ENCODE results near the gene HOXB9. TPM values are rescaled to one million over a fixed set of nuclear protein-coding genes. Genes with fewer than 3 reads are reported as not detected.

Gene HOXB9
- total and polyA plus RNA-seq, 9 of the 15 experiments (the other 6 are each of a cell fraction or from before 2014, with no cell fraction given): 3.1 to 196 (median 77.6) TPM

GRCh38 chr17:48624544-48625494, 1.3 kb downstream of the HOXB9 start (continued):
- no peak for TF ChIP-seq IRF9 (tag; IDR thresholded peaks at IDR 0.05)
- no peak; the same call in 1 of the 2 replicates for TF ChIP-seq POLR2H (tag; IDR thresholded peaks at IDR 0.05; ENCODE audit: low read depth)
- TF ChIP-seq ZMIZ1 (IDR thresholded peaks at IDR 0.05; ENCODE audit: low read depth in 2 of 2, low read length in 2 of 2): no peak
- no peak for TF ChIP-seq SREBF1 (IDR thresholded peaks at IDR 0.05; ENCODE audit: borderline replicate concordance, low read depth, low read length)
- TF ChIP-seq PTBP1 (IDR thresholded peaks at IDR 0.05; ENCODE audit: low read depth, low read length): no peak
- TF ChIP-seq SUPT5H (IDR thresholded peaks at IDR 0.05): peak; percentile 4; the same call in 1 of the 2 replicates
- TF ChIP-seq YBX1 (IDR thresholded peaks at IDR 0.05): no peak
- no peak for TF ChIP-seq NKRF (IDR thresholded peaks at IDR 0.05; ENCODE audit: borderline replicate concordance)
- no peak for TF ChIP-seq TFAP4 (CRISPR knock-in tag; IDR thresholded peaks at IDR 0.05; ENCODE audit: borderline replicate concordance)
- TF ChIP-seq KDM5B (IDR thresholded peaks at IDR 0.05; ENCODE audit: insufficient replicate concordance, low read depth, low read length): peak; percentile 54
- no peak for TF ChIP-seq ZBTB26 (CRISPR knock-in tag; IDR thresholded peaks at IDR 0.05)
- no peak for TF ChIP-seq CREM (IDR thresholded peaks at IDR 0.05; ENCODE audit: low read depth)
- no peak for TF ChIP-seq ZNF277 (CRISPR knock-in tag; IDR thresholded peaks at IDR 0.05; ENCODE audit: borderline replicate concordance)
- TF ChIP-seq TCF3 (CRISPR knock-in tag; IDR thresholded peaks at IDR 0.05): no peak

Data from K562 (cell line).